Heart left ventricle (tissue), 13 donors: Measurements from ENCODE around the gene HPGD.

Source experiments
- CTCF ChIP-seq, 12 donors: fragments of 200-600 bp; sonication (generic) in 4 of 12; IDR thresholded peaks; one replicate each; pipeline versions ENCODE4 v1.5.0 to v1.8.0; 2018 to 2022; ENCODE audit warnings: antibody characterized with exemption in 12 of 12, mild to moderate bottlenecking in 5 of 12
- POLR2A ChIP-seq, 2 donors: fragments of 450-650 bp; IDR thresholded peaks; one replicate each; pipeline ENCODE4 v1.6.1; 2017; ENCODE audit warnings: antibody characterized with exemption in 2 of 2, mild to moderate bottlenecking in 2 of 2, moderate library complexity in 2 of 2
- donor health status: ischemic (EF 13 %, LVEDD 7.1; RV severe dilation, severe dysfunction).
- donor health status: DM: no; HTN: yes; CAD: no.
- donor health status: DM: no; HTN: no; CAD: no.
- donor health status: ischemic (EF 25% LVEDD 6.9; RV normal size, moderate dysfunction).
- donor health status: ischemic (EF 25% LVEDD 5.7; RV mildly dilated, moderate dysfunction).
- donor health status: ischemic (EF 35%, LVEDD 5.7; RV mildly dilated, moderate dysfunction).
- donor health status: nonischemic (EF 11% LVEDD 7.7; RV severe dilation, severe dysfunction).
- donor health status: DM: yes; HTN: yes; CAD: no.
- donor health status: PGD.
- donor health status: ischemic (EF 29% LVEDD 5.4; RV normal size, mild dysfunction).
- donor health status: nonischemic (EF 23%, LVEDD 6.1; RV moderate dilation, normal function).

- TF ChIP-seq CTCF (IDR thresholded peaks at IDR 0.05): no peak
- TF ChIP-seq POLR2A (IDR thresholded peaks at IDR 0.05): no peak
These were observed 70.5 kb downstream of the HPGD start for GRCh38 chr4:174451718-174452296.
